Measurements from ENCODE around the gene UPF1. TPM values are rescaled to one million over a fixed set of nuclear protein-coding genes. Genes with fewer than 3 reads are reported as not detected.
A peak's percentile ranks its signal among the peaks of the same experiment; 100 is the strongest.

The UPF1 gene
- total RNA-seq (2014; rRNA removed): 56.5 and 76.0 TPM in 2 replicates
- polyA plus RNA-seq (2012): 32.1 TPM

DNA sequence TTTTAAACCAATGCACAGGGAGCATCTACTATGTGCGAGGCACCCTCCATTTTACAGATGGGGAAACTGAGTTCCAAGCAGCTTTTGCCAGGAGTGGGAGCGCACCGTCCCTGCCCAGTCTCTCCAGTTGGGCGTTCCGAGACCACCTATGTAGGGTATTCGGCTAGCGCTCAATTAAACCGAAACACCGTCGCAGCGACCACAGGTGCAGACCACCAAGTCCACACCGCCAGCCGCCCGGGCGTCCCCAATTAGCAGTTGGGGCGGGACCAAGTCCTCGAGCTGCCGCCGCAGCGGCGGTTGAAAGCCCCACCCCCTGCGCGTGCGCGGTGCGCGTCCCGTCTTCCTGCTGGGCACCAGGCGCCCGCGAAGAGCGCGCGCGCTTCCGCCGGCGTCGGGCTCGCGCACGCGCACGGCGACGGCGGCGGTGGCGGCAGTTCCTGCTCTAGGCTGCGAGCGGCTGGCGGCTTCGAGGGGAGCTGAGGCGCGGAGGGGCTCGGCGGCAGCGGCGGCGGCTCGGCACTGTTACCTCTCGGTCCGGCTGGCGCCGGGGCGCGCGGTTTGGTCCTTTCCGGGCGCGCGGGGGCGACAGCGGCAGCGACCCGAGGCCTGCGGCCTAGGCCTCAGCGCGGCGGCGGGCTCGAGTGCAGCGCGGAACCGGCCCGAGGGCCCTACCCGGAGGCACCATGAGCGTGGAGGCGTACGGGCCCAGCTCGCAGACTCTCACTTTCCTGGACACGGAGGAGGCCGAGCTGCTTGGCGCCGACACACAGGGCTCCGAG, at the start of gene UPF1:
Gene UPF1 (plus strand): TSS at position 436 of the 782 bp plus-strand sequence. CDS start 251 bp downstream, at position 687.
- DNase-seq (ENCODE audit: low read depth): peak; percentile 85

DNA sequence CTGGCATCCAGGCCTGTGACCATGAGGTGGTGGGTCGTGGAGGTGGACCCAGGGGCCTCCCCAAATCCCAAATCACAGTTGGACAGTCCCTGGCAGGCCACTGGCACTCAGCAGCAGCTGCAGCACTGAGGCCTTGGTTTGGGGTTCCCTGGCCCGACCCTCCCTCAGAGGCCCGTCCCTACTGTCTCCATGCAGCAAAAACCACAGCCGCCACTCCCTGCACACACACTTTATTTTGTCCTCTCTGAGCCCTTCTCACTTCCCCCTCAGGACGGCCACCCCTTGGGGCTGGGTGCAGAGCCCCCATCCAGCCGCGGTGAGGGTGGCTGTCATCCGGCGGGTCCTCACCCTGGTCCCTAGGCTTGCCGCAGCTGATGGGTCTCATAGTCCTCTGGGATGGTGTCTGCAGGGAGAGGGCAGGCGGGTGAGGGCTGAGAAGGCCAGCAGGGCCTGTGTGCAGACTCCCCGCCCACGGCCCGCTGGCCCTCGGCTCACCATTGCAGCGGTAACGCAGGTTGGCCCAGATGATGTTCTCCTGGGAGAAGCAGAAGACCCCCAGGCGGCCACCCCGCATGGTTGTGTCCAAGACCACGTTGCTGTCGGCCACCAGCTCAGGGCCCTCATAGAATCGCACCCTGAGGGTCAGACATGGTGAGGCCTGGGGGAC, 49.1 kb upstream of the UPF1 start:
- DNase-seq (ENCODE audit: low read depth): no peak

DNA sequence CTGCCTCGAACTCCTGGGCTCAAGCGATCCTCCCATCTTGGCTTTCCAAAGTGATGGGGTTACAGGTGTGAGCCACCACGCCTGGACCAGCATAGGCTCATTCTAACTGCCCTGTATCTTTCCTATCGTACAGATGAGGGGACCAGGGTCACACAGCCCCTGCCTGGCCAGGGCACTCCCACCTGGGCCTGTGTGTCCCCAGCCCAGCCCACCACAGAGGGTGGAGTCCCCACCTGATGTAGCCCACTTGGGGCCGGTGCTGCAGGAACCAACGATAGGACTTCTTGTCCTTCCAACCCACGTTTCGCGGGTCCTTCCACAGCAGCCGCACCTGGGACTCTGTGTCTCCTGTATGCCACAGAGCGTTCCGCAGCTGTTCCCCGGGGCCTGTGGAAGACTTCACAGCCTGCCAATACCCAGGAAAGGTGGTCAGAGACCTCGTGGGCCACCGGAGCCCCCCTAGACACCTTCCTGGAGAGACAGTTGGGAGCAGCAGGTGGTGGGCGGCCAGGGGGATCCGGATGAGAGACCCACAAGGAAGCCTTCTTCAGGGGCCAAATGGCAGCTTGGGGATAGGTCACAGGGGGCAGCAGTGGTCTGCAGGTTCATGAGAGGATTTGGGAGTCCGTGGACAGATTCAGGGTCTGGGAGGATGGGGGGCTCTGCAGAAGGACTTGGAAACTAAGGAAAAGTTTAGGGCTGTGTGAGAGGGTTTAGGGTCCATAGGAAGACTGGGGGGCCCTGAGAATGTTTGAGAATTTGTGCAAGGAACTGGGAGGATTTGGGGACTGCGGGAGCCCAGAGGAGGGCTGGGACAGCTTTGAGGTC, 47.6 kb upstream of the UPF1 start:
- no peak for DNase-seq (ENCODE audit: low read depth)

DNA sequence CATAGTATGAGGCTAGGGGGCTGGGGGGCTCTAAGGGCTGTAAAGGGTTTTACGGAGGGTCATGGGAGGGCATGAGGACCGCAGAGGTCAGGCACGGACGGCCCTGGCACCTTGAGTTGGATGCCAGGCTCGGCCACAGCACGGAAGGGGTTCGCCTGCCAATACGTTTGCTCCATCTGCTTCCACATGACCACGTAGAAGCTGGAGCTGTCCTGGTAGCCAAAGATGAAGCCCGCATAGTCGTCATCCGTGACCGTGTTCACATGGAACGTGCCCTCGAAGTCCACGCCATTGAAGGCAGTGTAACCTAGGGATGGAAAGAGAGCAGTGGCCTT, 47.0 kb upstream of the UPF1 start:
- DNase-seq (ENCODE audit: low read depth): no peak

DNA sequence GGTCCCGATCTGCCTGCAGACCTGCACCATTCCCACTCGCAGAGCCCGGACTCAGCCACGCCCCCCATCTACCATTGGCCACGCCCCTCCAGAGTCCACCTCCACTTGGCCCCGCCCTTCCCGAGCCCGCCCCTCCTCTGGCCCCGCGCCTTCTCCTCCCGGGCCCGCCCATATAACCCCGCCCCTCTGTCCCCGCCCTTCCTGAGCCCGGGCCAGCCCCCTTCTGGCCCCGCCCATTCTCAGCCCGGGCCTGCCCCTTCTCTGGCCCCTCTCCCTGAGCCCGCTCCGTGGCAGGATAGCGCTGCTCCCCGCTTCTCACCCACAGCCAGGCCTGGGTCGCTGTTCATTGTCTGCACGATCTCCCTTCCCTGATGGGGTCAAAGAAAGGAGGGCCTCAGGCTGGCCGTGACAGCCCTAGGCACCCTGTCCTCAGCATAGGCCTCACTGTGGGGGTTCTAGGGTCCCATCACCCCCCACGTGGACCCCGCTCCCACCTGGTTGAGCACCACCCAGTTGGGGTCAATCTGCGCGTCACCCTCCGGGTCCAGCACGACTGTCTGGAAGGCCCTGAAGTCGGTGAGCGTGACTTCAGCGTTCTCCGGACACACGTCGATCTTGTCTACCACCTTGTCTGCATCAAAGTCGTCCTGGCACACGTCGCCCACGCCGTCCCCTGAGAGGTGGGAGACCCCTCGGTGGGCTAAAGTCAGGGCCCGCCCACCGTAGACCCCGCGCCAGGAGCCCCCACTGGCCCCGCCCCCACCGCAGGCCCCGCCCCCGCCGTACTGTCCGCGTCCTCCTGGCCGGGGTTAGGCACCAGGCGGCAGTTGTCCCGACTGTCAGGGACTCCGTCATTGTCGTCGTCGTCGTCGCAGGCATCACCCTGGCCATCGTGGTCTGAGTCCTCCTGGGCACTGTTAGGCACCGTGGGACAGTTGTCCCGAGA, 46.3 kb upstream of the UPF1 start:
- peak; percentile 45 for DNase-seq (ENCODE audit: low read depth)

DNA sequence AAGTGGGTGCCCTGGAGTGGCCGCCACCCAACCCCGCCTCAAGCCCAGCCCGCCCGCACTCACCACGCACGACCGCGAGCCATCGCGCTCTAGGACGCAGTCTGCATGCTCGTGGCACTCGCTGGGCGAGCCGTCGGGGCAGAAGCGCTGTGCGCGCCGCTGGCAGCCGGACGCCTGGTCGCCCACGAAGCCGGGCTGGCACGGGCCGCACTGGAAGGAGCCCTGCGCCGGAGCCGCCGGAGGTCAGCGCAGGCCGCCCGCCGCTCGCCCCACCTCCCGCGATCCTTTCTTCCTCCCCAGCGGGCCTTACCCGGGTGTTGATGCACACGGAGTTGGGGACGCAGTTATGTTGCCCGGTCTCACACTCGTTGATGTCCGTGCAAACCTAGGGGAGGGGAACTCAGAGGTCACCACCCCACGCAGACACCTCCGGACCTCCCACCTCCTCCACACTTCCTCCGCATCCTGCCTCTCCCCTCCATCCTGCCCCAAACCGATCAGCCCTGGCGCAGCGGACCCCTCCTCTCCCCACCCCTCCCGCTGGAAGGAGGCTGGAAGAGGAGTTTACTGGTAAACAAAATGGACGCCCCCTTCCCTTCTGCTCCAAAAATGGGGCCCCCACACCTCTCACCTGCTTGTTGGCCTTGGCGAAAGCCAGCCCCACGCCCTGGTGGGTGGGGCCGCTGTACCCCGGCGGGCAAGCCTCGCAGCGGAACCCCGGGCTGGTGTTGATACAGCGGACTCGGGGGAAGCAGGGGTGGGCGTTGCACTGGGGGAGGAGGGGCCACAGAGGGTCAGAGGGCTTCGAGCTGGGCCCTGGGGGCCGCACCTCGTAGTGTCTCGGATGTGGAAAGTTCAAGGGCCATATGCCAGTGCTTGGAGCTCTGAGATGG, 43.0 kb upstream of the UPF1 start:
- no peak for DNase-seq (ENCODE audit: low read depth)

DNA sequence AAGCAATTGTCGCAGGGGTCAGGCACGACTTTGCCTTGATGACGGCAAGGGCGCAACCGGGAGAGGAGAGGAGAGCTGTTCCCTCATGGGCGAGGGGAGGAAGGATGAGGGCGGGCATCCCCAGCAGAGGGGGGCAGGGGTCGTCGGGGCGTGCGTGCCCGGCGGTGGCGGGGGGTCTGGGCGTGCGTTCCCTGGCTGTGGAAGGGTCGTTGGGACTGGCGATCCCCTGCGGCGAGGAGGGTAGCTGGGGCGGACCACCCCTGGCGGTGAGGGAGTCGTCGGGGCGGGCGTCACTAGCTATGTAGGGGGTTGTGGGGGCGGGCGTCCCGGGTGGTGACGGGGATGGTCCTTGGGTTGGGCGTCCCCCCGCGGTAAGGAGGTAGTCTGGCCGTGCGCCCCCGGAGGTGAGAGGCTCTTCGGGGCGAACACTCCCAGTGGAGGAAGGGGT, 42.3 kb upstream of the UPF1 start:
- no peak for DNase-seq (ENCODE audit: low read depth)

DNA sequence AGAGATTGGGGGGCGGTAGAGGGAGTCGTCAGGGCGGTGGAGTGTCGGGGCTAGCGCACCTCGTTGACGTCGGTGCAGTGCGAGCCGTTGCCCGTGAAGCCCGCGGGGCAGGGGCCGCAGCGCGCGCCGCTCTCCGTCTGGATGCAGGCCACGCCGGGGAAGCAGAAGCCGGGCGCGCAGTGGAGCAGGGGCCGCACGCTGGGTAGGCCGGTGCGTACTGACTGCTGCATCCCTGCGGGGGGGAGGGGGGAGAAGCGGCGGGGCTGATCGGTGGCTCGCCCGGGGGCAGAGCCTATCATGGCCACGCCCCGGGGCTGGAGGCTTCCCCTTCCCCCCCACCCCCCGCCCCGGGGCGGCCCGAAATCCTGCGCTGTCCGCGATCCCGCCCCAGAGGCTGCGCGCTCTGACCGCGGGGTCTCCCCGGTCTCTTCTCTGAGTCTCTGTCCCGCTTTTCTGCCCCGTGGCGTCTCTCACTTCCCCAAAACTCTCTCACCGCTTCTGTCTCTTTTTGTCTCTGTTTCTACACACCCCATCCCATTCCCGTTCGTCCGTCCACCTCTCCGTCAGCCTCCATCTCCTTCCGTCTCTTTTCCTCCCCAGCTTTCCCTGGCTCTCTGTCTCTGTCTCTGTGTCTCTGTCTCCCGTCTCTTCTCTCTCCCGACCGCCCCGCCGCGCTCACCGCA, 41.7 kb upstream of the UPF1 start:
- DNase-seq (ENCODE audit: low read depth): no peak

DNA sequence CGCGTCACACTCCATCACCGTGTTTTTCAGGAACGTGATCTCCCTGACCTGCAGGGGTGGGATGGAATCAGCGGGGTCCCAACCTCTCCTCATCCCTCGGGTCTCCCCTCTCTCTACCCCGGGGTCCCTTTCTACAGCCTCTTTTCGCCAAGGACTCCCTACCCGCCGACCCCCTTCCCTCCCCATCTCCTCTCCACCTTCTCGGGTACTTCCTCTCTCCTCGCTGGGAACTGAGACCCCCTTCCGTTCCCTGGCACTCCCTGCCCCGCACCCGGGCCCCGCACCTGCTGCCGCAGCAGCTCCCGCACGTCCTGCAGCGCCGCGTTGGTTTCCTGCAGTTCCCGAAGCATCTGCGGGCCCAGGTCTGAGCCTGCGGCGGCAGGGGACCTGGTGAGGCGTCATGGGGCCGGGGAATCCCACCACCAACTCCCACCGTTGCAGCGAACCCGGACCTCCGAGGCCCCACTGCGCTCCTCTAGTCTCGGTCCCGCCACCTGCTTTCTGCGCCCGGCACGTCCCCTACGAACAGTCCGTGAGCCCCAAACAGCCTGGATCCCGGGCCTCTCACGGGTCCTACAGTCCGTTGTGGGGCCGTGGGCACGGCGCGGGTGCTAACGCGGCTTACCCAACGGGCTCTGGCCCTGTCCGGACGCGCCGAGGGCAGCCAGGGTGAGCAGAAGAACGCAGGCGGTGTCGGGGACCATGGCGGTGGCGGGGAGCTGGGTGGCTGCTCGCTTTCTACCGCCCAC, 41.0 kb upstream of the UPF1 start, which contains the start of gene COMP:
Gene COMP (minus strand): TSS at position 740 of the 749 bp plus-strand sequence. CDS start 36 bp downstream, at position 704.
- DNase-seq (ENCODE audit: low read depth): no peak

DNA sequence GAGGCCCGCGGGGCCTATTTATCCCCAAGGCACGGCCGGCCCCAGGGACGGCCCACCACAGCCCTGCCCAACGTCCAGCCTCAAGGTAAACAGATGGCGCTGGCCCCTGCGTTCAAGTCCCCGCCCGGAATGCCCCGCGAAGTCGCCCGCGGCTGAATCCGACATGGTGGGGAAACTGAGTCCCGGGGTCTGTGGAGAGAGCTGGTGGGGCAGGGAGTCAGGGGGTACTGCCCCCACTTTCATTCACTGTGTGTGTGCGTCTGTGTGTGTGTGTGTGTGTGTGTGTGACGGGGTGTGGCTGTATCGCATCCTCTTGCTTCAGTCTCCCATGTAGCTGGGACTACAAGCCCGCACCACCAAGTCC, 40.5 kb upstream of the UPF1 start:
- no peak for DNase-seq (ENCODE audit: low read depth)

DNA sequence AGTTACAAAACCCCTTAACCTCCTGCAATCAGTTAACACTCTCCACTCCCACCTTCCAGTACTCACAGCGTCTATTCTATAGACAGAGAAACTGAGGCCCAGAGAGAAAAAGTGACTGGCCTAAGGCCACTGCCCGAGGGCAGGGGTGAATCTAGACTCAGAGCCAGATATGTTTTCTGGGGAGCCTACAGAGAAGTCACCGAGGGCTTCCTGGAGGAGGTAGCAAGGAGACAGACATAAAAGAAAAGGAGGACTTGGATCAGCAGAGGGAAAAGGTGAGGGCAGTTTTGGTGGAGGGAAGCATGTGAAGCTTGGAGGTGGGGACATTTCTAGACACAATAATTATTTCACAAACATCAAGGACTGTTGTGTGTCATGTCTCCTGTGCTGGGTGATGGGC, 39.1 kb upstream of the UPF1 start:
- DNase-seq (ENCODE audit: low read depth): no peak

DNA sequence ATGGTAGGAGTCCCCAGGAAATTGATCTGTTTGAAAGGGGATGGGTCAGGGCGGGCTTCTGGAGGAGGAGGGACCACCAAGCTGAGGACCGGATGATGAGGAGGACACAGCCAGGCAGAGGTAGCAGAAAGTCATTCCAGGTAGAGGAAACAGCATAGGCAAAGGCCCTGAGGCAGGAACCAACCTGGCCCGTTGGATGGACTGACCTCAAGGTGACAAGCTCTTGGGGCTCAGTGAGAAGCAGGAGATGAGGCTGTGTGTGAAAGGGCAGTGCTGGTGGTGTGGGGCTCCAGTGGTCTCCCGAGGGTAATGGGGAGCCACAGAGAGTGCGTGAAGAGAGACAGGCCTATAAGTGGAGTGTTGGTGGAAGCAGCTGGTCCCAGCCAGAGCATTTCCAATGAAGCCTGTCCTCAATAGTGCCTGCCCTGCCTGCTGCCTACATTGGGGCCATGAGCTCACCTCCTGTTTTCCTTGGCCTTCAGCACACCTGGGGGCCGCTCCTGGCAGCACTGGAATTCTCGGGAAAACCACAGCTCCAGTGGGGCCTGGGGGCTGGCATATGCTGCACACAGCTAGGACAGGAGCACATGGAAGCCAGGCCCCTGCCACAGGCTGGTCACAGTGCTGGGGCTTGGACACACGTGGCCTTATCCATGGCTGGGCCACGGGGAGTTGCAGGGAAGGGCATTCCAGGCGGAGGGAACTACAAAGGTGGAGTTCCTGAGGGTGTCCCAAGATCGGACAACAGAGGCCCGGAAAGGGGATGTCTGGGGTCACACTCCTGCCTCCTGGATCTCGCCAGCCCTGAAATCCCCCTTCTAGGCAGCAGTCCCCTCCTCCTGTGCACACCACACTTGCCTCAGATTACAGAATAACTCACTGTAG, 38.4 kb upstream of the UPF1 start:
- DNase-seq (ENCODE audit: low read depth): no peak

DNA sequence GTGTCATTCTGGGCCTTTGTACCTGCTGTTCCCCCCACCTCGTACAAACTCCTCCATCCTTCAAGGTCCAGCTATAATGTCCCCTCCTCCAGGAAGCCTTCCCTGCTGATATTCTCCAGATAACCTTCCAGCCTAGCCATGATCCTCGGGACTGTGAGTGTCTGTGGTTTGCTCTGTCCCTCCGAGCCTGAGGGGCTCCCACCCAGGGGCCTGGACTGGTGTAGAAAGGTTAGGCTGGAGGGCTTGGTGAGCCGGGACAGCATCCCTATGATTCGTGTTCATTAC, 37.8 kb upstream of the UPF1 start:
- DNase-seq (ENCODE audit: low read depth): no peak

DNA sequence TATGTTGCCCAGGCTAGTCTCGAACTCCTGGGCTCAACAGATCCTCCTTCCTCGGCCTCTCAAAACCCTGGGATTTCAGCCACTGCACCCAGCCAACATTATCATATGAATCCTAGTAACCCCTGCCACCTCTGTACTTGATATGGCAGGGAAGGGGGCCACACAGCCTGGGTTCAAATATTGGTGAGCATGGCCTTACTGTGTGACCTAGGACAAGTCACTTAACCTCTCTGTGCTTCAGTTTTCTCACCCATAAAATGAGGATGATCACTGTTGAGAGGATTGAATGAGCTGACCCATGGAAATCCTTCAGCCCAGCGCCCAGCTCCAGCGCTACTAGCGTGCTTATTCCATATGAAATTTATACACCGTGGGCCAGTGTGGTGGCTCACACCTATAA, 37.1 kb upstream of the UPF1 start:
- DNase-seq (ENCODE audit: low read depth): no peak

DNA sequence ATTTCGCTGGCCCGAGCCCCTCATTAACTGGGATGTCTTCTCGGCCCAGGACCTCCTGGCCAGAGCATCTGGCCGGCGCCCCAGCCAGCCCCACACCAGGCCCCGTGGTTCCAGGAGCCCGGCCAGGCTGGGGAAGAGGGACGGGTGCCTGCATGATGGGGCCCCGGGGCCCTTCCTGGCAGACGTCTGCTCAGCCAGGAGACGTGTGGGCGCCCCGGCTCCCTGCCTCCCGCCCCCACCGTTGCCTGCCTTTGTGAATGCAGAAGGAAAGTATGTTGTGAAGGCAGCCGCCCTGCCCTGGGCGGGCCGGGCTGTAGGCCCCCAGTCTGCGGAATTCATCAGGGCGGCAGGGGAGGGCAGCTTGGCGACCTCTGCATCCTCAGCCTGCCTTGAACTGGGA, 36.2 kb upstream of the UPF1 start:
- no peak for DNase-seq (ENCODE audit: low read depth)

DNA sequence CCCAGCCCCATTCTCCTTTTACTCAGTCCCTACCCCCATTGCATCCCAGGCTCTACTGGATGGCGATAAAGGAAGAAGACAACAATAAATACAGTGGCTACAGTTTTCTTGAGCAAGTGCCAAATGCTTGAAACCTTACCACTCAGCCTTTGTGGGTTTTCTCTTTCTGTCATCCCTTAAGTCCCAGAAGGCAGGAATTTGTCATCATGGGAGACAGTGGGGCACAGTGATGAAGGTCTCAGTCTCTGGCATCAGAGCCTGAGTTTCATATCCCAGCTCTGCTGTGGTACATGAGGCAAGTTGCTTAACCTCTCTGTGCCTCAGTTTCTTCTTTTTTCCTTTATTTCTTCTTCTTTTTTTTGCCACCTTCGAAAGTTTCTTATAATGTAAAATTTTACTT, 35.5 kb upstream of the UPF1 start:
- DNase-seq (ENCODE audit: low read depth): no peak

DNA sequence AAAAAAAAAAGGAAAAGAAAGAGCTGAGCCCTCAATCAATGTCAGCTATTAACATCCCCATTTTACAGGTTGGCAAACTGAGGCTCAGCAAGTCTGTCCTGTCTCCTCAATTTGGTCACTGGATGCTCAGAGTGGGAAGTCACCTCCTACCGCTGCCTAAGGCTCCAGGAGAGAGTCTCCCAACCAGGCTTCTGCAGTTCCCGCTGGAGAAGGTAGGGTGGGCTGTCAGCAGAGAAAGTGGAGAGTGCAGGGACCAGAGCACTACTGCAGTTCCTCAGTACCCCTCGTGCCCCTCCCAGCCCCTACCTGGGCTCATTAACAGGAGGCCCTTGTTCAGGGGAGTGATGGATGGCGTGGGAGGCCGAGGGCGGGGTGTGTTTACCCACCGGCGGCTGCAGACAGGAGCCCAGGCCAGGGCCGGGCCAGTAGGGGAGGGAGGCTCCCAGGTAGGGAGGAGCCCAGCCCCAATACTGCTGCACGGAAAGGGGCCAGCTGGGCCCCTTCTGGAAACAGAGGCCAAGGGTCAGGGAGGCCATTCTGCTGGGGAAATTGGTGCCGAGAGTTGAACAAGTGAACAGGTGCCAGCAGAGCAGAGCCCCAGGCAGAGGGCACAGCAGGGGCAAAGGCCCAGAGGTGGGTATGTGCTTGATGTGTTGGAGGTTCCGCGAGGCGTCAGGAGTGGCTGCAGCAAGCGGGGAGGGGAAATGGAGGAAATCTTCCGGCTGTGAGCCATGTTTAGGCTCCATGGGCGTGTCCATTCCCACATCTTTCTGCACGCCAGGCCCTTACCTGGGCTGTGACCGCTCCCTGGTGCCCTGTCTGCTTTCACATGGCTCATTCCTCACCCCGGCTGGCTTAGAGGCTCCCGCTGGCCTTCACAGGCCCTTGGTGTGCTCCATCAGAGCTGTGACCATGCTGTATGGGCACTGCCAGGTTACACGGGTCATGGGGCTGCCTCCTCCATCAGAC, 33.1 kb upstream of the UPF1 start:
- DNase-seq (ENCODE audit: low read depth): no peak
